ENCODE measurements around the gene DSP. TPM values are rescaled to one million over a fixed set of nuclear protein-coding genes. Genes with fewer than 3 reads are reported as not detected.

DSP gene
- total and polyA plus RNA-seq, 10 of the 15 experiments (the other 5 are each of a cell fraction or from before 2014, with no cell fraction given), result under 0.01 to 0.36 (median 0.04) TPM; not detected in 4

DNA sequence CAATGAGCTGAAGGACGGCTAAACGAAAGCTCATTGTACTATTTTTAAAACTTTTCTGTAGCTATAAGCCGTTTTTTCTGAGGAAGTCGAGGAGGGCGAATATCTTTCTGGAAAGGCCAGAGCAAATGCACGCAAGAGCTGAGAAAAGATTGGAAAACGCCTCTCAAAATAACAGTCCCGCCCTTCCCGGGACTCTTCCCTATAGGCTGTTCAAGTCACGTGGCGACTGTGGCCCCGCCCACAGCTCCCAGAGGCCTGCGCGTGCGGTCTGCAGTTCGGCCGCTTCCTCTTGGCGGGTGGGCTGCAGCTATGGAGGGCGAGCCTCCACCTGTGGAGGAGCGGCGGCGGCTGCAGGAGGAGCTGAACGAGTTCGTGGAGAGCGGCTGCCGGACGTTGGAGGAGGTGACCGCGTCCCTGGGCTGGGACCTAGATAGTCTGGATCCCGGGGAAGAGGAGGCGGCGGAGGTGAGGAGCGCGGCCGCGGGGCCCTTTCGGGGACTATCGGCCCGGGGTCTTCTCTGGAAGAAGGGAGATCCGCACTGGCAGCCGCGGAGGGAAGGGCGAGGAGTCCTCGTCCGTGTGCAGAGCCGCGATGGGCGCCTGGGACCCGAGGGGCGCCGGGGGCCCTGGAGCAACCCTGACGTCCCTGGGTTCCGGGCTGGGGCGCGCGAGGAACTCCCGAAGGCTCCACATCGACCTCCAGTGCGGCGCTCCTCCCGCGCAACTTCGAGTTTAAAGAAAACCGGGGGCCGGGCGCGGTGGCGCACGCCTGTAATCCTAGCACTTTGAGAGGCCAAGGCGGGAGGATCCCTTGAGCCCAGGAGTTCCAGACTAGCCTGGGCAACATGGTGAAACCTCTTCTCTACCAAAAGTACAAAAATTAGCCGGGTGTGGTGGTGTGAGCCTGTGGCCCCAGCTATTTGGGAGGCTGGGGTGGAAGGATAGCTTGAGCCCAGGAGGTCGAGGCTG lies 48.8 kb downstream of the DSP start, which contains the start of gene SNRNP48 (continued):
- TF ChIP-seq, protein P1, sequence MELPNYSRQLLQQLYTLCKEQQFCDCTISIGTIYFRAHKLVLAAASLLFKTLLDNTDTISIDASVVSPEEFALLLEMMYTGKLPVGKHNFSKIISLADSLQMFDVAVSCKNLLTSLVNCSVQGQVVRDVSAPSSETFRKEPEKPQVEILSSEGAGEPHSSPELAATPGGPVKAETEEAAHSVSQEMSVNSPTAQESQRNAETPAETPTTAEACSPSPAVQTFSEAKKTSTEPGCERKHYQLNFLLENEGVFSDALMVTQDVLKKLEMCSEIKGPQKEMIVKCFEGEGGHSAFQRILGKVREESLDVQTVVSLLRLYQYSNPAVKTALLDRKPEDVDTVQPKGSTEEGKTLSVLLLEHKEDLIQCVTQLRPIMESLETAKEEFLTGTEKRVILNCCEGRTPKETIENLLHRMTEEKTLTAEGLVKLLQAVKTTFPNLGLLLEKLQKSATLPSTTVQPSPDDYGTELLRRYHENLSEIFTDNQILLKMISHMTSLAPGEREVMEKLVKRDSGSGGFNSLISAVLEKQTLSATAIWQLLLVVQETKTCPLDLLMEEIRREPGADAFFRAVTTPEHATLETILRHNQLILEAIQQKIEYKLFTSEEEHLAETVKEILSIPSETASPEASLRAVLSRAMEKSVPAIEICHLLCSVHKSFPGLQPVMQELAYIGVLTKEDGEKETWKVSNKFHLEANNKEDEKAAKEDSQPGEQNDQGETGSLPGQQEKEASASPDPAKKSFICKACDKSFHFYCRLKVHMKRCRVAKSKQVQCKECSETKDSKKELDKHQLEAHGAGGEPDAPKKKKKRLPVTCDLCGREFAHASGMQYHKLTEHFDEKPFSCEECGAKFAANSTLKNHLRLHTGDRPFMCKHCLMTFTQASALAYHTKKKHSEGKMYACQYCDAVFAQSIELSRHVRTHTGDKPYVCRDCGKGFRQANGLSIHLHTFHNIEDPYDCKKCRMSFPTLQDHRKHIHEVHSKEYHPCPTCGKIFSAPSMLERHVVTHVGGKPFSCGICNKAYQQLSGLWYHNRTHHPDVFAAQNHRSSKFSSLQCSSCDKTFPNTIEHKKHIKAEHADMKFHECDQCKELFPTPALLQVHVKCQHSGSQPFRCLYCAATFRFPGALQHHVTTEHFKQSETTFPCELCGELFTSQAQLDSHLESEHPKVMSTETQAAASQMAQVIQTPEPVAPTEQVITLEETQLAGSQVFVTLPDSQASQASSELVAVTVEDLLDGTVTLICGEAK (IDR thresholded peaks at IDR 0.05; ENCODE audit: borderline replicate concordance), result no peak
- no peak for TF ChIP-seq TARDBP (IDR thresholded peaks at IDR 0.05; ENCODE audit: borderline replicate concordance)
- TF ChIP-seq HDAC2 (IDR thresholded peaks at IDR 0.05), result no peak
- TF ChIP-seq, protein P2, sequence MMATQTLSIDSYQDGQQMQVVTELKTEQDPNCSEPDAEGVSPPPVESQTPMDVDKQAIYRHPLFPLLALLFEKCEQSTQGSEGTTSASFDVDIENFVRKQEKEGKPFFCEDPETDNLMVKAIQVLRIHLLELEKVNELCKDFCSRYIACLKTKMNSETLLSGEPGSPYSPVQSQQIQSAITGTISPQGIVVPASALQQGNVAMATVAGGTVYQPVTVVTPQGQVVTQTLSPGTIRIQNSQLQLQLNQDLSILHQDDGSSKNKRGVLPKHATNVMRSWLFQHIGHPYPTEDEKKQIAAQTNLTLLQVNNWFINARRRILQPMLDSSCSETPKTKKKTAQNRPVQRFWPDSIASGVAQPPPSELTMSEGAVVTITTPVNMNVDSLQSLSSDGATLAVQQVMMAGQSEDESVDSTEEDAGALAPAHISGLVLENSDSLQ (IDR thresholded peaks at IDR 0.05), result no peak; the same call in 1 of the 2 replicates
- no peak for TF ChIP-seq CEBPB (IDR thresholded peaks at IDR 0.05; ENCODE audit: borderline replicate concordance in 1 of 2, low read depth in 2 of 2, low read length in 2 of 2)
- no peak for TF ChIP-seq TCF7 (IDR thresholded peaks at IDR 0.05; ENCODE audit: borderline replicate concordance)
- TF ChIP-seq BRCA1 (IDR thresholded peaks at IDR 0.05; ENCODE audit: low read depth, low read length), result no peak
- 0 out of 2 replicates have a peak, but pooled peaks have one; percentile 80 for TF ChIP-seq RB1 (IDR thresholded peaks at IDR 0.05; ENCODE audit: borderline replicate concordance)
- no peak for TF ChIP-seq NFXL1 (IDR thresholded peaks at IDR 0.05; ENCODE audit: borderline replicate concordance)
- TF ChIP-seq SPI1 (IDR thresholded peaks at IDR 0.05; ENCODE audit: borderline replicate concordance, insufficient read depth, low read depth, low read length), result peak; percentile 66; the same call in 1 of the 2 replicates
- TF ChIP-seq, protein P3, sequence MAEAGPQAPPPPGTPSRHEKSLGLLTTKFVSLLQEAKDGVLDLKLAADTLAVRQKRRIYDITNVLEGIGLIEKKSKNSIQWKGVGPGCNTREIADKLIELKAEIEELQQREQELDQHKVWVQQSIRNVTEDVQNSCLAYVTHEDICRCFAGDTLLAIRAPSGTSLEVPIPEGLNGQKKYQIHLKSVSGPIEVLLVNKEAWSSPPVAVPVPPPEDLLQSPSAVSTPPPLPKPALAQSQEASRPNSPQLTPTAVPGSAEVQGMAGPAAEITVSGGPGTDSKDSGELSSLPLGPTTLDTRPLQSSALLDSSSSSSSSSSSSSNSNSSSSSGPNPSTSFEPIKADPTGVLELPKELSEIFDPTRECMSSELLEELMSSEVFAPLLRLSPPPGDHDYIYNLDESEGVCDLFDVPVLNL (IDR thresholded peaks at IDR 0.05; ENCODE audit: low read depth, low read length), result peak; percentile 77
- peak; percentile 64; the same call in 1 of the 2 replicates for TF ChIP-seq SIN3A (IDR thresholded peaks at IDR 0.05; ENCODE audit: low read depth, low read length)
- no peak for TF ChIP-seq JUNB (IDR thresholded peaks at IDR 0.05)
- peak; percentile 79; the same call in 1 of the 2 replicates for TF ChIP-seq CBFB (IDR thresholded peaks at IDR 0.05; ENCODE audit: low read depth)
- TF ChIP-seq SMAD1 (IDR thresholded peaks at IDR 0.05; ENCODE audit: low read depth, partially characterized antibody), result no peak
- no peak for TF ChIP-seq SRF (IDR thresholded peaks at IDR 0.05; ENCODE audit: low read depth in 2 of 2, low read length in 2 of 2)
- TF ChIP-seq POLR2AphosphoS2 (IDR thresholded peaks at IDR 0.05; ENCODE audit: low read depth, low read length), result 0 out of 2 replicates have a peak, but pooled peaks have one; percentile 57
- no peak for TF ChIP-seq ZZZ3 (IDR thresholded peaks at IDR 0.05; ENCODE audit: control insufficient read depth, insufficient read length, low read depth)
- TF ChIP-seq SMAD5 (IDR thresholded peaks at IDR 0.05; ENCODE audit: low read depth), result peak; percentile 80
- TF ChIP-seq EP300 (IDR thresholded peaks at IDR 0.05; ENCODE audit: borderline replicate concordance in 1 of 2, control insufficient read depth in 1 of 2, low read depth in 2 of 2, low read length in 2 of 2), result no peak
- TF ChIP-seq TCF12 (IDR thresholded peaks at IDR 0.05; ENCODE audit: low read depth, low read length), result peak; percentile 21; the same call in 1 of the 2 replicates
